HG02759 (cell line): ENCODE measurements around the gene TPST1.

Experiments used
- ATAC-seq: cut with Tn5 transposase; IDR thresholded peaks from one replicate; pipeline ENCODE4 v1.9.1; 2021; ENCODE audit warnings: mild to moderate bottlenecking, moderate library complexity; ENCODE audit not compliant: unreplicated experiment

TPST1 gene

DNA sequence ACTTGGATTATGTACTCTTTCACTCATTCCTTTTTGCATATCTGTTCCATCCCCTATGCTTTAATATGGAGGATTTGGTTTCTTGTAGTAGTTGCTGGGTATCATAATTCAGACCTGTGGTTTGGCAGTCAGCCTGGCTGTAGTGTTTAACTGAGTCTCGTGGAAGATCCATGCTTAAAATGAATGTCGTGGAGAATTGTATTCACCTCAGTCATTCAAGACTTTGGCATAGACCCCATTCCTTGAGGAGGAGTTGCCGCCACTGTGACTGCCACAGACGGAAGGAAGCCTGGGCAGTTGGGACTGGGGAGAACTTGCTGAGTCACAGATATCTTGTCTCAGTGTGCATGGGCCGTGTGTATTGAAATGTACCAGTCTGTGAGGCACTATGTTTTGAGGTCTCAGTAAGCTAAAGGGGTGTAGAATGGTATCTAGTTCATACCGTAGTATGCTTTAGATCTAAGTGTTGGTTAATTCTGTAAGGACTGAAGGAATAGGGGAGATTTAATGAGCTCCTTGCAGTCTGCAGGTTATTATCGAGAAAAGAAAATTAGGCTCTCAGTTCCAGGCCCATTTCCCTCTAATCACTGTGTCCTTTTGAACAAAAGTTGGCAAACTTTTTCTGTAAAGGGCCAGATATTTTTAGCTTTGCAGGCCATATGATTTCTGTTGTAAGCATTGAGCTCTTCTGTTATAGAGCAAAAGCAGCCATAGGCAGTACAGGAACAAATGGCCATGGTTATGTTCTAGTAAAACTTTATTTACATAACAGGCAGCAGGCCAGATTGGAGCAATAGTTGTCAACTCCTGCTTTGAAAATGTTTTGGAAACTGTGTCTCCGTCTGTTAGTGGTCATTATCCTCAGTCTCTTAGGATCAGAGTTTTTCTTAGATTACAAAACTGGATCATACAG lies 76.8 kb downstream of the TPST1 start:
- ATAC-seq: no peak

DNA sequence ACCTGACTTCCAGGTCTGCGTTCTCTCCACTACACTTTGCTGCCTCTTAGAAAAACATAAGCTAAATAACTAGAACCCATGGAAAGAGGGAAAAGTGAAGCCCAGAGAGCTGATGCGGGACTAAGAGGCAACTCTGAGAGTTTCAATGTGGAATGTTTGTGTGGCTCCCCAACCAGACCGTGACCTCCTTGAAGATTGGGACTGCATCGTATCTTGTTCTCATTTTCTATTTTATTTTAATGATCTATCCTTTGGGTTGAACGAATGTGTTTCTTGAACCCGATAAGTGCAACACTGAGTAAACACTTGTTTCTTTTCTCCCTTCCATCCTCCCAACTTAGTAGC lies 77.4 kb downstream of the TPST1 start:
- ATAC-seq: no peak

DNA sequence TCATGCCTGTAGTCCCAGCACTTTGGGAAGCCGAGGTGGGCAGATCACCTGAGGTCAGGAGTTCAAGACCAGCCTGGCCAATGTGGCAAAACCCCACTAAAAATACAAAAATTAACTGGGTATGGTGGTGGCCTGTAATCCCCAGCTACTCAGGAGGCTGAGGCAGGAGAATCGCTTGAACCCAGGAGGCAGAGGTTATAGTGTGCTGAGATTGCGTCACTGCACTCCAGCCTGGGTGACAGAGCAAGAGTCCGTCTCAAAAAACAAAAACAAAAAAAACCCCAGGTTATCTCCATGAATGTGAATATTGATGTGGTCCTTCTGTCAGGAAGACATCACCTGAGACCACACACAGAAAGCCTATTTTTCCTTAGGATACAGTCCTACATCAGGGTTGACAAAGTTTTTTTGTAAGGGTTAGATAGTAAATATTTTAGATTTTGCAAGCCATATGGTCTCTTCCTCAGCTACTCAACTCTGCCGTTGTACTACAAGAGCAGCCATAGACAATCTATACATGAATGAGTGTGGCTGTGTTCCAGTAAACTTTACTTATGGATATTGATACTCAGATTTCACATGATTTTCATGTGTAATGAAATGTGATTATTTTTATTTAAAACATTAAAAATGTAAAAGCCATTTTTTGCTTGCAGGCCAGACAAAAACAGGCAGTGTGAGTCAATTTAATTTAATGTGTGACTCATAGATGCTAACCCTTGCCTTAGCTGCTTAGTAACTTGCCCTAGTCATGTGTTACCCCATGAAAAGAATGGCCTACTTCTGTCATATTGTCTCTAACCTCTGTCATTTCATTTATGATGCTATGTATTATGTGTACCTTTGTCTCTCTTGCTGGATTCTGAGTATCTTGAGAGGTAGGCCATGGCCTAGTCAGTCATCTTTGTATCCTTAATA lies 78.1 kb downstream of the TPST1 start:
- no peak for ATAC-seq

DNA sequence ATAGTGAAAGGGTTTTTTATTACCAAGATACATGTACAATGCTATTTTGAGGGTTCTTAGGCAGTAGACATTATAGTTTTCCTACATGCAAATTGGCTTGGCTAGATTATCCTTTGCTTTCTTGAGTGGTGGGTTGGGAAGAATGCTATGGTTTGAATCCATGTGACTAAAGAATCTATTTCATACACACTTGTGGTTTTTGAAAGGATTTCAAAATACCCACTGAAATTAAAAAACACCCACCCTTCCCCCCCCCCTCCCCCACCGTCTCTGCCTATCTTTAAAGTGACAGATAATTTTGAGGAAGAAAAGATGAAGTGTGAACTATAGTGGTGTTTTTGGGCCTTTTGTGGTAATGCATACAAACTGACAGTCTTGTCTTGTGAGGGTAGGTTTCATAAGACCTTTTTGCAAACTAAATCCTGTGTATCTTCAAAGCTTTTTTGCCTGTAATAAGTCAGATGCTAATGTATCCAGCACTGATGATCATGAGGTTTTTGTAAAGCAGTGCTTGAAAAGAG lies 90.9 kb downstream of the TPST1 start:
- no peak for ATAC-seq

DNA sequence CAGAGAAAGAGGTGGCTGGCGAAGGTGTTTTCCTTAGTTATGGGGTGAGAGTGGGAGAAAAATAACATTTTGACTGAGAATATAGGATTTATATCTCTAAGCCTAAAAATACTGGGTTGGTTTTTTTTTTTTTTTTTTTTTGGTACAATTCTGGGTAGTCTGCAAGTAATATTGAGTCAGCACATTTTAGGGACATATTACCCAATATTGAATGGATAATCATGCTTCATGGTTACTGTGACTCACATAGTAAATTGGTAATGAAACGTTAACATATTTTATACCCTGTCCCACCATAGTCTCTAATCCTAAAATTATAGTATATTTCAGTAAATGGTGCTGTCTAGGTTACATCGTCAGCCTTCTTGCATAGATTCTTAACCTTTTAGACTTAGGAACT lies 91.4 kb downstream of the TPST1 start:
- no peak for ATAC-seq

DNA sequence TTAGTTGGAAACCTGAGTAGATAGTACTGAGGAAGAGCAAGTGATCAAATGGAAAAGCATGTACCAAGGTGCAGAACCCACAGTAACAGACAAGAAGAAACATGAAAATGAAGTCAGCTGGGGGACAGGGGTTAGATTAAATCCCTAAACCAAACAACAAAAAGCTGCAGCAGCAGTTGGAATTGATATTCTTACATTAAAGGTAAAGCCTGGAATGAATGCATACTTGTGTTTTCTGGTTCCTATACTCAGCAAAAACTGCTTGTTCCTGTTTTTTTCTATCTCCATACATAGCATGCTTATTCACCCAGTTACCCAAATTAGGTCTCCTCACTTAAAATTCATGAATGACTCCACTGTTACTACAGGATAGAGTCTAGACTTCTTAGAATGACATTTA lies 92.4 kb downstream of the TPST1 start:
- ATAC-seq: no peak

DNA sequence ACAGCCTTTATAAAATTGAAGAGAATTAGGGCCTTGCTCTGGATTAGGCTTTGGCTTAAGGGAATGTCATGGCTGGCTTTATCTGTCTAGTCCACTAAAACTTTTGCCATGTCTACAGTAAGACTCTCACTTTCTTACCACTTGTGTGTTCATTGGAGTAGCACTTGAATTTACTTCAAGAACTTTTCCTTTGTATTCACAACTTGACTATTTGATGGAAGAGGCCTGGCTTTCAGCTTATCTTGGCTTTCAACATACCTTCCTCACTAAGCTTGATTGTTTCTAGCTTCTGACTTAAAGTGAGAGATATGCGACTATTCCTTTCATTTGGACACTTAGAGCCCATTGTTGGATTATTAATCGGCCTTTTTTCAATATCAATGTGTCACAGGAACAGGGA lies 96.1 kb downstream of the TPST1 start:
- no peak for ATAC-seq

DNA sequence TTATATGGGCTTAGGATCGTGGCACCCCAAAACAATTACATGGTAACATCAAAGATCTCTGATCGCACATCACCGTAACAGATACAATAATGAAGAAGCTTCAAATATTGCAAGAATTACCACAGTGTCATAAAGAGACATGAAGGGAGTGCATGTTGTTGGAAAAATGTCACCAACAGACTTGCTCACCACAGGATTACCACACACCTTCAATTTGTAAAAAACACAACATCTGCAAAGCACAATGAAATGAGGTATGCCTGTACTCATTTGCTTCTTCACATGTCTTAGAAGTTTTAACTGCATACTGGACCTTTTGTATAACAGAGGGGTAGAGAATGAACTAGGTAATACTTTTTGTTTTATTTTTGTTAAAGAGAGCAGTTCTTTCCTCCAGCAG lies 96.6 kb downstream of the TPST1 start:
- ATAC-seq: no peak

DNA sequence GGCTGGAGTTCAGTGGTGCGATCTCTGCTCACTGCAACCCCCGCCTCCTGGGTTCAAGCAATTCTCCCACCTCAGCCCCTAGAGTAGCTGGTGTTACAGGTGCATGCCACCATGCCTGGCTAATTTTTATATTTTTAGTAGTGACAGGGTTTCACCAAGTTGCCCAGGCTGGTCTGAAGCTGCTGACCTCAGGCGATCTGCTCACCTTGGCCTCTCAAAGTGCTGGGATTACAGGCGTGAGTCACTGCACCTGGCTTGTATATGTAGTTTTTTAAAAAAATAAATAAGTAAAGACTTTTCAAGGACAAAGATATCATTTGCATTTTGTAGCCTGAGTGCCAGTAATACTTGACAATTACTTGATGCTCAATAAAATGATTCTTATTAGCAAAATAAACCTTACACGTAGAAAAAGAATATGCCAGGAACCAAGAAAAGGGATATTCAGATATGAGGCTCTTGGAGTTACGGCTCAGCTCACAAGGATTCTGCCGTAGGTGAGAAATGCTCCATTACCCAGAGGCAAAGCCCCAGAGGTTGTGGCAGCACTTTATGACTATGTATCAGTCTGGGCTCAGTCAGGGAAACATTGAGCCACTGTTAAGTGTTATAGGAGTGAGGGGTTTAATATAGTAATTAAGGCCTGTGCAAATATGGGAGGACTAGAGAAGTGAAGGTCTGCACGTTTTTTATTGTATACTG lies 98.5 kb downstream of the TPST1 start:
- no peak for ATAC-seq

DNA sequence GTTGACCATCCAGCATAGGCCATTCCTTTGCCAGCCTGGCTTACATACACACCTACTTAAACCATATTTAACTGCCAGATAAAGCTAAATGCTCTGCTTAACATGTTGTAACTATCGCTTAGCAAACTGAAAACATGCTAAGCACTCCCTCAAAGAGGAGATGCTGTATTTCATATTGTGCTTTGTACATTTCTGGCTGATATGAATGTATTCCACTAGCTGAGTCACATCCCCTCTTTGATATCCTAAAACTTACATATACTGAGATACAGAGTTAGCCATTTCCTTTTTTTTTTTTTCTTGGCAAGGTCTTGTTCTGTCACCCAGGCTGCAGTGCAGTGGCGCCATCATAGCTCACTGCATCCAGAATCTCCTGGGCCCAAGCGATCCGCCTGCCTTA lies 99.4 kb downstream of the TPST1 start:
- ATAC-seq: no peak

DNA sequence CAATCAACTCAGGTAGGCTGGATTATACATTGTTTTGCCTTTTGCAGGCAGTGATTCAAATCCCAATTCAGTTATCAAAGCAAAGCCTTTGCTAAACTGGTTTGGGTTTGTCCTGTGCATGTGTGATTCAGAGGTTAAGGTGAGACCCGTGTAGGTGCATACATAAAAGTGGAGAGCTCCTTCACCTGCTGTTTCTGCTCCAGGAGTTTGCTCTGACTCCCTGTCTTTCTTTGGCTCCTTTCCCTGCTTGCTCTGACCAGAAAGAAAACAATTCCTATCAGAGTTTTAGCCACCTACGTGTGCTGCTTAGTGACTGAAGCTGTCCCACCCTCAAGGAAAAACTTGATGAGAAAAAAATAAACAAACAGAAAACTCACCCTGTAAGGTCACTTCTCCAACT lies 101.1 kb downstream of the TPST1 start:
- no peak for ATAC-seq

DNA sequence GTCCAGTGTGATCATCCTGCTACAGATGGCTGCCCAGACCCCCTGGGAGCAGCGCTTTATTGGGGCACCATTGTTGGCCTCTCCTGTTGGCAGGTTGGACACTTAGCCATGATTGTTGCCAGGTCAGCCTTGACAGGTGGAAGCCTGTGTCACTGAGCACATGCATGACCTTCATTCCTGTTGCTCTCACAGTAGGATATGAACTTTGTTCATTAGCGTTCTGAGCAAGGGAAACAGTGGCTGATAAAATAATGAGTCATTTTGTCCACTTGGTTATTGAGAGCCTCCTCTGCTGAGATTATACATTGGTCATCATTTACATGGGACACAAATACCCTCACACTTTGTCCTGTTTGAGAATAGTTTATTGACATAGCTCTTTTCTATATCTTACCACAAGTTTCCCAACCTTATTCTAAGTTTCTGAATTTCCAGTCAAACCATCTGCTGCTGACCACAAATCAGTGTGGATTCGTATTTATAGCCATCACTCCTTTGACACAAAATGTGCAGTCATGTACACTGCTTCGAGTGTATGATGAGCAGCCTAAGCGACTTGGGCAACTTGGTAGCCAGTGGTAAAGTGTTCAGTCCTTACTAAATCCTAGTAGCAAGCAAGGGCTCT lies 102.6 kb downstream of the TPST1 start:
- ATAC-seq: no peak

DNA sequence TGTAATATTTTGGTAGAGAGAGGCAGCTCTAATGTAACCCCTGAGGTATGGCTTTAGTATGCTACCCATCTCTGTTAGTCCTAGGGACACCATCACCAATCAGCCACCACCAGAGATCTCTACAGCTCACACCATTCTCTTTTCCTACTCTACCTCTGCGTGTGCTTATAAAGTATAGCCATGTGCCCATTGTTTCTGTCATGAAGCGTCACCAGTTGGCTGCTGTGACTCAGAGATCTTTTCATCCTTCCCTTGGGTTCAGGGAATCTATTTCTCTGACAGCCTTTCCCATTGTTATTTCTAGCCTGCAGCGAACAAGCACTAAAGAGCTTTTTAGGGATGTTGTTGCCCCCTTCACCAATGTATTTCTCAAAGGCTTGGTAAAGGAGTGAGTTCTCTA lies 103.3 kb downstream of the TPST1 start:
- ATAC-seq: no peak

DNA sequence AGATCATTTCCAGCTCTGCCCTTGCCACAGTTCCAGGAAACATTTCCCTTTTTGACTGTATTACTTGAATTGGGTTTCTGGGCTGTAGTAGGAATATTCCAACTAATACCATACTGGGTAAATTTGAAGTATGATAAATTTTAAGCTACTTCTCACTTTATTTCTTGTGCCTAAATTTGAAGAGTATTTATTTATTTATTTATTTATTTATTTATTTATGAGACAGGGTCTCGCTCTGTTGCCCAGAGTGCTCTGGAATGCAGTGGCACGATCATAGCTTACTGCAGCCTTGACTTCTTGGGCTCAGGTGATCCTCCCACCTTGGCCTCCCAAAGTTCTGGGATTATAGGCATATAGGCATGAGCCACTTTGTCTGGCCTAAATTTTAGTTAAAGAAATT lies 105.5 kb downstream of the TPST1 start:
- no peak for ATAC-seq

DNA sequence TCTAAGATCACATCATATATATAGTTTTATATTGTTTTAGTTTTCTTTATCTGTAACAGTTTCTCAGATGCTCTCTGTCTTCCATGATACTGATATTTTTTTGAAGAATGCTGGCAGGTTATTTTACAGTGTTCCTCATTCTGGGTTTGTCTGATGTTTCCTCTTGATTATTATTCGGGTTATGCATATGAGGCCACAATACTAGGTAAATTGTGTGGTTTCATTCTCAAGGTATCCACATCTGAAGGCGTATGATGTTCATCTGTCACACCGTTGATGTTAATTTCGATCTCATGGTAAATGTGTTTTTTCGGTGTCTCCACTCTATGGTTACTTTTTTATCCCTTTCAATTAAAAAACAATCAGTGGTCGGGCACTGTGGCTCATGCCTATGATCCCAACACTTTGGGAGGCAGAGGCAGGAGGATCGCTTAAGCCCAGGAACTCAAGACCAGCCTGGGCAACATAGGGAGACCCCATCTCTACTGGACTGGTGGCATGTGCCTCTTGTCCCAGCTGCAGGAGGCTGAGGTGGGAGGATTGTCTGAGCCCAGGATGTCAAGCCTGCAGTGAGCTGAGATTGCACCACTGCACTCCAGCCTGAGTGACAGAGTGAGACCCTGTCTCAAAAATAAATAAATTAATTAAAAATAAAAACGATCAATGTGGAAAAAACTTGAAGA lies 108.9 kb downstream of the TPST1 start:
- no peak for ATAC-seq

DNA sequence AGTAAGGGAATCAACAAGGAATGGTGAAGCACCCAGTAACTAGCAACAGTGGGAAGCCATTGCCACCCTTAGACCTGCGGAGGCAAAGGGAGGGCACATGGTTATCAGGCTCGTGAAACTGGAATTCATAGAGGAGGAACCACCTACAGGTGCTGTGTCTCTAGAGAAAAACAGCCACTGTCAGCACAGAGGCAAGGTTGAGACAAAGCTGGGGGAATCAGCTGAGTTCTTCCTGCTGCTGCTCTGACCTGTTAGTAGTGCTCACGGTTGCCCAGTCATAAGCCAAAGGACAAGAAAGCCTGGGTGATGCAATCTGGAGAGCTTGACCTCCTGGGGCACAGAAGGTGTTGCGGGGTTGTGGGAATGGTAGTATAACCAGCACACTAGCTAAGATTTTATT lies 110.1 kb downstream of the TPST1 start:
- no peak for ATAC-seq

DNA sequence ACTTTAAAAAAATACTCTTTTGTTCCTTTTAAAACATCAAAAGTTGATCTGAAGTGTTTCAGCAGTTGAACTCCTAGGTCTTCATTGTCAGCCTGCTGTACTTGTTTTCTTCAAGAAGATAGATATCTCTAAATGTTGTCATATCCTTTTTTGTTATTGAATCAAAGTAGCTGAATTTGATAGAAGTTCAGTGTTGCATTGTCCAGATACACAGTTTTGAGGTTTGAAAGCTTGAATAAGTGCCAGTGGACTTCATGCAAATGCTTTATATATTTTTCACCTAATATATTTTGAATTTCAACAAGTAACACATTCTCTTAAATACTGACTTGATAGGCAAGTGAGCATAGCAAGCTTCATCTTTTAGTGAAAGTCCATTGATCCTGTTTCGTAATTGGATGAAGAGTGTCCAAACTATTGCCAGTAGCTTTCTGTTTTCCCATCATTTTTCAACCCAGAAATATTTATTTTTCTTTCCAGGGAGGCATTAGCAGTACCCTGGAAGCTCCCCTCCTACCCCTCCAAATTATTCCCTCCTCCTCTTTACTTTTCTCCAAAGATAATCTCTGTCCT lies 114.4 kb downstream of the TPST1 start:
- no peak for ATAC-seq

DNA sequence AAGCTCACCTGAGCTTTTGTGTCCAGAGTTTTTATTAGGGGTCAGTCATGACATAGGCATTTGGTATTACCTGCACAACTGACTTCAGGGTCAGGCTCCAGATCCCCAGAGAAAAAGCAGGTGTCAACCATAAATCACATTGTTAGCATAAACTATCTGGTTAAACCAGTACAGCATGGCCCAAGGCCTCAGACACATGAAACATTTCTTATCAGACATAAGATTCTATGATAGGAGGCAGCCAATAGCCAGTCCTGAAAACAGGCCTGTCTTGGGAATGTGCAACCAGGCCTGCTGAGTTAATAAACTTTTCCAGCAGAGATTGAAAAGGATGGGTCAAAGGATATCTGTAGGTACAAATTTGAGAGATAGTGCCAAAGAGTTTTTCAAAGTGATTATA lies 116.1 kb downstream of the TPST1 start:
- ATAC-seq: no peak

DNA sequence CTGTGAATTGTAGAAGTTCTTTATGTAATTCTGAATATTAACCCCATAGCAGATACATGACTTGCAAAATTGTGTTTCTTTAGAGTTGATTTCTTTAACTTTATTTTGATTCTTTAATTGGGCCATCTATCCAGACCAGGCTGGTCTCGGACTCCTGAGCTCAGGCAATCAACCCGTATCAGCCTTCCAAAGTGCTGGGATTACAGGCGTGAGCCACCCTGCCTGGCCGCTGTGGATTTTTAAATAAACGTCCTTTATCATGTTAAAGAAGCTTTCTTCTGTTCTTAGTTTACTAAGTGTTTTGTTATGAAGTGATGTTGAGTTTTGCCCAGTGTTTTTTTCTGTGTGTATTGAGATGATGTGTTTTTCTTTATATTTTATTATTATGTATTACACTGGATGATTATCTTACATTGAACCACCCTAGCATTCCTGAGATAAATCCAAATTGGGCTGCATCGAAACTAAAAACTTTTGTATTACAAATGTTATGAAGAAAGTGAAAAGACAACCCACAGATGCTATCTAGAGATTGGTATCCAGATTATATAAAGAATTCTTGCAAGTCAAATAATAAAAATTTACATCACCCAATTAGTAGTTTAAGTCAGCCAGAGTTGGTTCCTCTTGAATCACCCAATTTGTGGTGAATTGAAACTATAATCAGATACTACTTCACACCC lies 118.1 kb downstream of the TPST1 start:
- no peak for ATAC-seq
